HG02870 (cell line): Measurements from ENCODE around the gene MRTFA.

Experiments
- ATAC-seq: cut with Tn5 transposase; IDR thresholded peaks from one replicate; pipeline ENCODE4 v1.9.1; 2021; ENCODE audit warnings: mild to moderate bottlenecking, moderate library complexity; ENCODE audit not compliant: unreplicated experiment

The MRTFA gene

GRCh38 chr22:40416267-40416570 lies 220.3 kb downstream of the MRTFA start:
- ATAC-seq: no peak

DNA sequence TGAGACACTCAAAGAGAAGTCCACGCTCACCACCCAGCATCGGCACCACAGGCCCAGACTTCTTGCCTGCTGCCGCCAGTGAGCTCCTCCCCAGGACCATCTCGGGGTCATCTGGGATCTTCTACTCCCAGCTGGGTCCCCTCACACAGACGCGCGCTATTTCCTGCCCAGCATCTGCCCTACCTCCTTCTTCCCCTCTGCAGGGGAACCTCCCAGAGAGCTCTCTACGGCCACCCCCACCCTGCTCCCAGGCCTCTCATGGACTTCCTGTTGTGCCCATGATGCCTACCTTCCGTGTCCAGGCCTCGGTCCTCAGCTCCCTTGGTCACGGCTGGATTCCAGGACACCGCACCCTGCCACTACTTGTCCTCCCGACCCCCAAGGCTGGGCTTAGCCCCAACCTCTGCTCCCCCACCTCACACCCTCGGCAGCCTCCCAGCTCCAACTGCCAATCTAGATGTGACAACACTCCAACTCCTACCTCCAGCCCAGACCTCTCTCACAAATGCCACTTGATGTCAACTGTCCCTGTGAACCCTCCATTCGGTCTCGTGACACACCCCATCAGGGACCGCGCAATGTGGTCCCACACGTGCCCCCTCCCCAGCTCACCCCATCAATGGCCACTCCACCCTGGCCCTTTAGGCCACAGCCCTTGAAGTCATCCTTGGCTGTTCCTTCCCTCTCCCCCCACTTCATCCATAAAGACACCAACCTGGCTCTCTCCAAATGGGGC lies 220.8 kb downstream of the MRTFA start:
- no peak for ATAC-seq

DNA sequence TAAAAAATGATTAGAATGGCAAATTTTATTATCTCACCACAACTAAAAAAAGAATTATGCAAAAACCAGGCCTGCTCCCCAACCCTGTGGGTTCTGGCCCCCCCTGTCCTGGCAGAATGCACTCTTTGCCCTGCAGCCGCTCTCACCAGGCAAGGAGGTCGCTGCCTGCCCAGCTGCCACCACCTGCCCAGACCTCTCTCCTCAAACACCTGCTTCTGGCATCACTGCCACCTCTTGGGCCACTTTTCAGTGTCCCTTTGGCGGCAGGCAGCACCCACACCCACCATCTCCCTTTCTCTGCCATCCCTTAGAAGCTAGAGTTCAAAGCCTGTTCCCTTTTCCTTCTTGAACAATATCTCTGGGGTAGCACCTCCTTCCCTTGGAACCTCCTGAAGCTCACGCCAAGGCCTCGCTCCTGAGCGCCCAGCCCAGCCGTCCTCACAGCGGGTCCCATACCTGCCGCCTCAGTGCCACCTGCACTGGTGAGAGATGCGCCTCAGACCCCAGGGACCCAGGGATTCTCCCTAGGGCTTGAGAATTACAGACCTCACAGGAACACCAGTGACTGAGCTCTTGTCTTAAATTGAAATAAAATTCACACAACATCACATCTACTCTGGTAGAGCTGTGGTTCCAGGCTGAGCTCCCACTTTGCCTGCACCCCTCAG lies 221.5 kb downstream of the MRTFA start:
- no peak for ATAC-seq

DNA sequence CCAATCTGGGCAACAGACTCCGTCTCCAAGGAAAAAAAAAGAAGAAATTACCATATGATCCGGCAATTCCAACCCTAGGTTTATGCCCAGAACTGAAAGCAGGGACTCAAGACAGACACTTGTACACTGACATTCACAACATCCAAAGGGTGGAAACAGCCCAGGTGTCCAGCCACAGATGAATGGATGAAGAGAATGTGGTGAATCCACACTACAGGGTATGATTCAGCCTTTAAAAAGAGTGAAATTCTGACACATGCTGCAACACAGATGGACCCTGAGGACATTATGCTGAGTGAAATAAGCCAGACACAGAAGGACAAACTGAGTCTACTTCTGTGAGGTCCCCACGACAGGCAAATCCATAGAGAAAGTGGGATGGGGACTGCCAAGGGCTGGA lies 222.2 kb downstream of the MRTFA start:
- ATAC-seq: no peak

- no peak for ATAC-seq
Observed at GRCh38 chr22:40413873-40414272, 222.6 kb downstream of the MRTFA start.

DNA sequence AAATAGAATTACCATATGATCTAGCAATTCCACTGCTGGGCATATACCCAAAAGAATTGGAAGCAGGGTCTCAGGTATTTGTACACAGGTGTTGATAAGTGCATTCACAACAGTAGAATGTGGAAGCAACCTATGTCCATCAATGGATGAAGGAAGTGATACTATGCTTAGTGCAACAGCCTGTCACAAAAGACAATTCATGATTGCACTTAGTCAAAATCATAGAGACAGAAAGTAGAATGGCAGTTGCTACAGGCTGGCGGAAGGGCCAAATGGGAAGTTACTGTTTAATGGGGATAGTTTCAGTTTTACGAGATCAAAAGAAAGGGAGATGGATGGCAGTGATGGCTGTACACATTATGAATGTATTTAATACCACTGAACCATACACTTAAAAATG lies 224.1 kb downstream of the MRTFA start:
- peak; percentile 39 for ATAC-seq

- no peak for ATAC-seq
Observed at GRCh38 chr22:40411506-40411861, 225.0 kb downstream of the MRTFA start.

DNA sequence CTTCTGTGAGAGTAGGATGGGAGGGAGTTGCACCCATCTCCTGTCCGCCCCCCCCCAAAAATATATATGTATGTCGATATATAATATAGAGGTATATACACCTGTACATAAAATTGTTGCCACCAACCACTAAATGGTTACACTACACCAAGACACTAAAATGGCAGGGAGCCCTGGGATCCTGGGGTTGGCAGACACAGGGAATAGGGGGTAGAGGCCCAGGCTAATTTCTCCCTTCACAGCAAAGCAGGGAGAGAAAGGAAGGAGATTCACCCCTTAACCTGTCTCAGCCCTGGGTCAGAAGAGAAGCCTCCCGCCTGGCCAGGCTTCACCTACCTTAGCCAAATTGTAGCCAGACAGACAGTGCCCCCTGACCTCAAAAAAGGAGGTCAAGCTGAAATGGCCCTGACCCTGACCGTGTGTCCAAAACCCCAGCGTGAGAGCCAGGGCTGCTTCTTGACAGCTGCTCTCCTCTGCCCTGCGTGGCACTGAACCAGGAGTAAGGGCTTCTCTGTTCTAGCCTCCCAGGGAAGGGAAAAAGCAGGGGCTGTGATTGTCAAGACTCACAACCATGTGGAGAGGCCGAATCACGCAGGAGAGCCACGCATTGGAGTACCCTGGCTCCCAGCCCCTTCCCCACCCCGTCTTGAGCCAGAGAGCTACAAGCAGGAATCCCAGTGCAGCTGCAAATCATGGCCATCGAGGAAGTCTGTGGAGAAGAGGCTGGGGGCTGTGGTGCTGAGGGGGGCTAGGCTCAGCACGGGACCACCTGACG lies 225.6 kb downstream of the MRTFA start:
- ATAC-seq: no peak

- no peak for ATAC-seq
Observed at GRCh38 chr22:40410272-40410671, 226.2 kb downstream of the MRTFA start.

GRCh38 chr22:40409613-40410113 lies 226.9 kb downstream of the MRTFA start:
- ATAC-seq: no peak

- no peak for ATAC-seq
Observed at GRCh38 chr22:40408718-40409612, 227.6 kb downstream of the MRTFA start.

GRCh38 chr22:40407831-40408717 lies 228.4 kb downstream of the MRTFA start:
- ATAC-seq: no peak

DNA sequence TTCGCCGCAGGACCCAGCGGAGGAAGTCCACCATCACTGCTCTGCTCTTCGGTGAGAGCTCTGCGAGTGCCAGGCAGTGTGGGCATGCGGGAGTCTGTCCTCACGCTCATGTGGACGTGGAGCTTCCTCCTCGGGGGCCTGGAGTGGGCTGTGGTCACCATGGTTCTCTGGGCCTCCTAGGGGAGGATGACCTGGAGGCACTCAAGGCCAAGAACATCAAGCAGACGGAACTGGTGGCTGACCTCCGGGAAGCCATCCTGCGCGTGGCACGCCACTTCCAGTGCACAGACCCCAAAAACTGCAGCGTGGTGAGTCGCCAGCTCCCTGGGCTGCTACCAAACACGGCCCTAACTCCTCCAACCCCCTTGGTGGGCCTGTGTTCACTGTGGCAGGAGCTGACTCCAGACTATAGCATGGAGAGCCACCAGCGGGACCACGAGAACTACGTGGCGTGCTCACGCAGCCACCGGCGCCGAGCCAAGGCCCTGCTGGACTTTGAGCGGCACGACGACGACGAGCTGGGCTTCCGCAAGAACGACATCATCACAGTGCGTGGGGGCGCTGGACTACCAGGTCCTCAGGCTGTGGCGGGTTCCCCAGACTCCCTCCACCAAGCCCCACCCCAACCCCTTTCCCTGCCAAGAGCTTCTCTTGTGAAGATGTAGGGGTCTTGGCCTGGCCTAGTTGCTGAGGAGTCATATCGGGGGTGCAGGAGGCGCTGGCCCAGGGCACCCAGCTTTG lies 229.3 kb downstream of the MRTFA start:
- ATAC-seq: no peak

GRCh38 chr22:40406063-40406890 lies 230.2 kb downstream of the MRTFA start:
- no peak for ATAC-seq

GRCh38 chr22:40405178-40406062 lies 231.1 kb downstream of the MRTFA start:
- no peak for ATAC-seq

- no peak for ATAC-seq
Observed at GRCh38 chr22:40404251-40405177, 232.0 kb downstream of the MRTFA start.
